GM18907 (cell line): ENCODE measurements around the gene PPDPF.
"Not testable (repeated sequence)": the region's sequence is repeated elsewhere in the genome, so short reads cannot be mapped to it uniquely, and the experiment has no call there.

Experiments used
- ATAC-seq: cut with Tn5 transposase; IDR thresholded peaks from one replicate; pipeline ENCODE4 v1.9.1; 2021; ENCODE audit warnings: mild to moderate bottlenecking, moderate library complexity; ENCODE audit not compliant: unreplicated experiment

PPDPF gene

GRCh38 chr20:63547725-63548480 is 27.3 kb downstream of the PPDPF start, which contains the start of gene SRMS:
Gene SRMS, minus strand, starts transcription at chr20:63547749. Its CDS starts 286 bp downstream, at chr20:63547463.
- no peak for ATAC-seq

- ATAC-seq, result no peak
Observed at GRCh38 chr20:63548542-63548941, 28.0 kb downstream of the PPDPF start.

DNA sequence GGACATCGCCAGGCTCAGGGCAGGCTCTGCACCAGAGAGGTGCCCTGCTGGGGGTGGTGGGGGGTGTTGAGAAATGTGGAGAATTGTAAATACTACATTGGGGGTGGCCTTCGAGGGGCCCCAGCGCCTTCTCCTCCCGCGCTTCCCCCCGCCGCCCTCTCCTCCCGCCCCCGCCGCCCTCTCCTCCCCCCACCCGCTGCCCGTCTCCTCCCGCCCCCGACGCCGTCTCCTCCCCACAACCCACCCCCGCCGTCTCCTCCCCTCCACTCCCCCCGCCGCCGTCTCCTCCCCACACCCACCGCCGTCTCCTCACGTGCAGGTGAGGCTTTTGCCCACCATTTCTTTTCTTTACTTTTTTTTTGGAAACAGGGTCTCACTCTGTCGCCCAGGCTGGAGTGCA is 28.5 kb downstream of the PPDPF start:
- ATAC-seq, result no peak

- no peak for ATAC-seq
Observed at GRCh38 chr20:63549679-63550282, 29.2 kb downstream of the PPDPF start.

DNA sequence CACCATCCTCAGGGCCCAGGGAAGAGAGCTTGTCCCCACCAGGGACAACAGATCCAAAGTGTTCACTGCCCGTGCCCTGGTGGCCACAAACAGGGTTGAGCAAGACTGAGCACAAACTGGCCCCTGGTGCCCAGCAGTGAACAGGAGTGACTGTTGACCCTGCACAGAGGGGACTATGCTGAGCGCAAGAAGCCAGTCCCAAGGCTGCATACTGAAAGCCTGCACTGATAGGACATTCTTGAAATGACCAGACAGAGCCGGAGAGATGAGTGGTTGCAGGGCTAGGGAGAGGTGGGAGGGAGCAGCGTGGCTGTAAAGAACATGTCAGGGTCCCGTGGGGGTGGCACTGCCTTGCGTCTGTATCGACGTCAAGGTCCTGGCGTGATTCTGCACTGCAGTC is 30.5 kb downstream of the PPDPF start:
- ATAC-seq, result no peak

DNA sequence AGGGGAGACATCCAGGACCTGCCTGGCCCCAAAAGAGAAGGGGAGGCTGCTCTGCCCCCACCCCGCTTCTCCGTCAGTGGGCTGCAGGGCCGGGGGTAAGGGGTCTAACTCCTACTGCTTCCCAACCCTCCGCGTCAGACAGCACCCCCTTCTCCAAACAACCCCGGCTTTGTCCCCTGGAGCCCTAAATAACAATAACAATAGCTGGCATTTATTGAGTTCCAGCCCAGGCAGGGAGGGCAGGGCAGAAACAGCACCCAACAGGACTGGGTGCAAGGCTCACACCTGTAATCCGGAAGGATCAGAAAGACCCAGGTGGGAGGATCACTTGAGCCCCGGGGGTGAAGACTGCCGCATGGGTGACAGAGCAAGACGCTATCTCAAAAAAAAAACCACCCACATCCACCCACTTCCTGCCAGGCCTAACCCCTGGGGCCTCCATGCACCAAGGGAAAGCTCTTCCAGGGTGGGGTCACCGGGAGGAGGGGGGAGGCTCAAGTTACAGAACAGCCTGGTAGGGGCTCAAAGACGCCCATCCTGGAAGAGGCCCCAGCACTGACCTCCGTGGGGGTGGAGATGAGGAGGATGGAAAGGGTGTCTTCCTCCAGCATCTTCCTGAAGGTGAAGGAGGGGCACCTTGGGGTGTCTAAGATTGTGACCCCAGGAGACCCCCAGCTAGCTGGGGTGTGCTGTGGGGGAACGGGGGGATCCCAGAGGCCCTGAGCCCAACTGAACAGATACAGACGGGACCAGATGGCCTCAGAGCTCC is 32.1 kb downstream of the PPDPF start:
- peak; percentile 60 for ATAC-seq

- peak; percentile 36 for ATAC-seq
Observed at GRCh38 chr20:63553251-63553932, 32.8 kb downstream of the PPDPF start.

GRCh38 chr20:63553933-63554290 is 33.3 kb downstream of the PPDPF start, which contains the start of gene FNDC11:
Gene FNDC11, plus strand, starts transcription at chr20:63554159. Its CDS starts 1,505 bp downstream, at chr20:63555664.
- ATAC-seq, result peak; percentile 27

DNA sequence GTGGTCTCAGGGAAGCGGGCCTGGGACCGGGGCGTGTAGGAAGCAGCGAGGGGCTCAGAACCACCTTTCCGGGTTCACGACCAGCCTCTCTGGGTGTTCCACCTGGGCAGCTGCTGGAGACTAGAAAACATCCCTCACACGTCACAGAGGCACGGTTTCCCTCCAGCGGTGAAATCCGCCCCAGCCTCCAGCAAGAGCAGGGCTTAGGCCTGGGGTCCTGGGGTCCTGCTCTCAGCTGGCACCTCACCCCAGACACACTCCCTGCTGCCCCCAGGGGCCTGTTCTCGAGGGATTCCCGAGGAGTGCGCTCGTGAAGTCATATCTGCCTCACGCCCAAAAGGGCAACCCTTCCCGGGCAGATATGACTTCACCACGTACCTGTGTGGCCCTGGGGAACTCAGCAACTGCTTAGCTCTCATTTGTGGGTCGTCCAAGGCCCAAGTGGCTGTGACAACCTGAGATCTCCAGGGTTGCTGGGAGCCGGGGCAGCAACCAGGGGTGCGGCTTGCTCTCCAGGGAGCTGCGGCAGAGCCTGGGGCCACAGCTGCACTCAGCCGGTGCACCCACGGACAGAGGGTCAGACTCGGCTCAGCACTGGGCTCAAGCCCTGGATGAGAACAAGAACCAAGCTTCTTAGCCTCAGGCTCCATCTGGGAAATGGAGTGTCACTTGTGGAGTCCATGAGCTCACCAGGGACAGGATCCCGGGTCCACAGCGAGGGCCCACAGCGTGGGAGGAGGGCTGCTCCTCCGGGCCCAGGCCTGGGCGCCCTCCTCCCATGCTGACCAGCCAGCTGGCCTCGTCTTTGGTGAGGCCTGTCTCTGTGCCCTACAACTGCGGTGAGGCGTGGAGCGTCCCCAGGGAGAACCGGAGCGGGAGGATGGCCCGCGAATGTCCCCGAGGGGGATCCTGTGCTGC is 34.1 kb downstream of the PPDPF start:
- ATAC-seq, result no peak

GRCh38 chr20:63555661-63556381 is 35.3 kb downstream of the PPDPF start:
- no peak for ATAC-seq

GRCh38 chr20:63556873-63557478 is 36.4 kb downstream of the PPDPF start:
- no peak for ATAC-seq

DNA sequence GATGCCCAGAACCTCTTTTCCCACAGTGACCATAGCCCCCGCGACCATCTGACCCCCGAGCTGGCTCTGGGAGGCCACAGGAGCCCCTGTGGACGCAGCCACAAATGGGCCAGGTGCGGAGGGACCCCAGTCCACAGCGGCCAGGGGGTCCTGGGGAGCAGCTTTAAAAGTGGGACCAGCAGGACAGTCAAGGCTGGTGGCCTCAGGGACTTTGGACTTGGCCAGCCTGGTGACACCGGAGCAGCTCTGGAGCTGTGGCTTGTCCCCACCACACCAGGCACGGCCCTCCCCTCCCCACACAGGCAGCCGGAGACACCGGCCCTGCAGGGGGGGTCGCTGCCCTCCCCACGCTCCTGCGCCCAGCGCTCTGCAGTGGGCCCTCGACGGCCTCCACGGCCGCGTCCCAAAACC is 36.9 kb downstream of the PPDPF start:
- no peak for ATAC-seq

GRCh38 chr20:63558804-63559484 is 38.4 kb downstream of the PPDPF start:
- no peak for ATAC-seq

DNA sequence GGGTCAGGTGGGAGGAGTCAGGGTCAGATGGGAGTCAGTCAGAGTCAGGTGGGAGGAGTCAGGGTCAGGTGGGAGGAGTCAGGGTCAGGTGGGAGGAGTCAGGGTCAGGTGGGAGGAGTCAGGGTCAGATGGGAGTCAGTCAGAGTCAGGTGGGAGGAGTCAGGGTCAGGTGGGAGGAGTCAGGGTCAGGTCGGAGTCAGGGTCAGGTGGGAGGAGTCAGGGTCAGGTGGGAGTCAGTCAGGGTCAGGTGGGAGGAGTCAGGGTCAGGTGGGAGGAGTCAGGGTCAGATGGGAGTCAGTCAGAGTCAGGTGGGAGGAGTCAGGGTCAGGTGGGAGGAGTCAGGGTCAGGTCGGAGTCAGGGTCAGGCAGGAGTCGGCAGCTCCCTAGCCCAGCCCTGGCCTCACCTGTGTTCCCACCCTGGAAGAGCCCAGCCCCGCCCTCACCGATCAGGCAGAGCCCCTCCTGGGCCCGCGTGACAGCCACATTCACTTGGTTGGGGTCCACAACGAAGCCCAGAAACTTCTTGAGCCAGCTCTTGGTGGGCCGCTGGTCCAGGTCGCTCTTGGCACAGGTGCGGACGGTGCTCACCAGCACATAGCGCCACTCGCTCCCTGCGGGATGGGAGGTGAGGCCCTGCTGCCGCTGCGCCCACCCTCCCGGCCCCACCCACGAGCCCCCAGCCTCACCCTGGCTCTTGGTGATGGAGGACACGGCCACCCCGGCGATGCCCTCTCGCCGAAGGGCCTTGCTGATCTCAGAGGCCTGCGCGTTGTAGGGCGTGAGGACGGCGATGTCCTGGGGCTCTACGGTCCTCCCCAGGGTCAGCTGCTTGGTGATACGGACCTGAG is 39.1 kb downstream of the PPDPF start:
- not testable (repeated sequence) for ATAC-seq

DNA sequence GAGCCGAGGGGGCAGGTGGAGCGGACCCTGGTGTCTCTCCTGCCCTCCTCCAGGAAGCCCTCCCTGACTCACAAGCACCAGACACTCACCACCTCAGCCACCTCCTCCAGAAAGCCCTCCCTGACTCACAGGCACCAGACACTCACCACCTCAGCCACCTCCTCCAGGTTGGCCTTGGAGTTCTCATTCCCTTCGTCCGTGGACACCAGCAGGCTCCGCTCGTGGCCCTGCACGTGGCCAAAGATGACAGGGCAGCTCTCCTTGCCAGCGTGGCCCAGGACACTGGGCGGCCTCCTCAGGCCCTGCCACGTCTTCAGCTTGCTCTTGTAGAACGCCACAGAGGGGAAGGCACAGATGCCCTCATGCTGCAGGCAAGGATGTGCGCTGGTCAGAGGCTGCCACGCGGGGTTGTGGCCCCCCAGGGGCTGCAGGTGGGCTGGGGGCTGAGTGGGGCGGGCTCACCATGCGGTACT is 39.8 kb downstream of the PPDPF start:
- ATAC-seq, result no peak

DNA sequence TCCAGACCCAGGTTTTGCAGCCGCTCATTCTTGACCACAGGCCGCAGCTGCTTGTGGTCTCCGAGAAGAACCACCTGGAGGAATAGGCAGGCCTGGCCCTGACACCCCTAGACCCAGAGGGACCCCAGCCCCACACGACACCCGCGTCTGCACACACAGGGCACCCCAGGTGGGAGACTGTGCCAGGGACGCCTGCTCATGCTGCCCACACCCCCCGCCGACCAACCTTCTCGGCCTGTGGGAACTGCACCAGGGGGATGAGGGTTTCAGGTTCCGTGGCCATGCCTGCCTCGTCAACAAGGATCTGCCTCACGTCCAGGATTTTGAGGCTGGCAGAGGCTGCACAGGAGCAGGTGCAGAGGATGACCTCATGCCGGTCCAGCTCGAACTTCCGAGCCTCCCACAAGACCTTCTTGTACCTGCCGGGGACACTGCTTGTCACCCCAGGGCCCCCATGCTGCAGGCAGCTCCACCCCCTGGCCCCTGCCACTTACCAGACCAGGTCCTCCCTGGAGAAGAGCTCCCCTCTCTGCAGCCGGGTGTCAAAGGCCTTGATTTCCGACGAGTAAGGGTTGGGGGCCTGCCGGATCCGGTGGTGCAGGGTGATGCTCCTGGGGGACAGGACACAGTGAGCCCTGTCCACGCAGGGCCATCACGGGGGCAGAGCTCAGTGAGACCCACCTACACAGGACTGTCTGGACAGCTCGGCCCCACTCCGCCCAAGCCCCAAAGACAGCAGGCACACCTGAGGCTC is 40.5 kb downstream of the PPDPF start:
- ATAC-seq, result no peak
